ENCODE measurements around the gene RASGEF1B.
"Not testable (repeated sequence)": the region's sequence is repeated elsewhere in the genome, so short reads cannot be mapped to it uniquely, and the experiment has no call there.

The RASGEF1B gene

GRCh38 chr4:81502564-81502963, 30.9 kb upstream of the RASGEF1B start:
- intact Hi-C loops (cut with DNase I) = no loop called here
- no peak for DNase-seq

DNA sequence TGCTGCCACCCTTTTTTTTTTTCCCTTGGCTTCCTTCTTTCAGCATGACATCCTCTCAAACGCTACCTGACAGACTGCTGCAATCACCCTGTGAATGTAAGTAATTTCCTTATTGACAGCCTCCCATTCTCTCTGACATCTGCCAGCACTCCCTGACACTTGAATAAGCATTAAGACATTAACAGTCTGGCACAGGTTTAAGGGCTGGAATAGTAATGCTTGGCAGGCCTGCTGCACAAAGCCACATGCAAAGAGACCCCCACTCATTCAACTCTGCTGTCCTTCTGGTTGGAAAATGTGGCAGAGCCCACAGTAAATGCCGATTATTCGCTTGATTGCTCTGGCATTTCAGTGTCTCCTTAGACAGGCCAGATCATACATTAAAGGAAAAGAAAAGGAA, 28.1 kb upstream of the RASGEF1B start:
- no peak for DNase-seq
- intact Hi-C loops (cut with DNase I) = no loop called here

GRCh38 chr4:81498551-81499099, 26.9 kb upstream of the RASGEF1B start:
- intact Hi-C loops (cut with DNase I) = no loop called here
- DNase-seq = no peak

- DNase-seq = no peak
- intact Hi-C loops (cut with DNase I) = no loop called here
Observed at GRCh38 chr4:81498046-81498445, 26.3 kb upstream of the RASGEF1B start.

DNA sequence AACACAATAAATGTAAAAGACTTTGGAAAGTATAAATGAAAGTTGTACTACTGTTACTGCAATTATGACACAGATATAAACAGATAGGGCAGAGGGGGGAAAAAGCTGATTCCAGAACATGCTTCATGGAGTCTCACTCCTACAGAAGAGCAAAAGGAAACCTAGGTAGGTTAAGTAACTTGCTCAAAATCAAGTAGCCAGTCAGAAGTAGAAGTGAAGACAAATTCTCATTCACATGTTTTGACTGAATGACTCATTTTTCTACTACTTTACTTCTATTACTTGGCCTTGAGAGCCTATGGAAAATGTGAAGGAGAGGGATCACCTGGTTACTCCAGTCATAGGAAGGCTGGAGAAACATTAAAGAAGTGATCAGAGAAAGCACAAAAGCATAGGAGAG, 23.6 kb upstream of the RASGEF1B start:
- DNase-seq = no peak
- intact Hi-C loops (cut with DNase I) = no loop called here

DNA sequence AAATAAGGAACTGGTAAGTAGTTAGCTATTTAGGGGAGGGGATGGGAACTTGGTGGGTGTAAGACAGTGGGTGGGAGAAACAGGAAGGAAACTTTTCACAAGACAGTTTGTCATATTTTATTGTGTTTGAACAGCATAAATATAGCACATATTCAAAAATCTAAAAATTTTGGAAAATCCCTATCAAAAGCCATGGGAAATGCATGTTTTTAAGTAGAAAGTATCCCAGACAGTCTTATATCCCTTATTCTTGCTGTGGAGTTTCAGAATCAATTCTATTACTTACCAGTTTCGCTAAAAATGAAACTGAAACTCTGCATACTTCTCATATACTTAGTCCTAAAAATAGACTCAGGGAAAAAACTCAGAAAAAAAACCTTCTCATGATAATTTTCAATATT, 22.3 kb upstream of the RASGEF1B start:
- intact Hi-C loops (cut with DNase I) = no loop called here

GRCh38 chr4:81492606-81493230, 21.0 kb upstream of the RASGEF1B start:
- intact Hi-C loops (cut with DNase I) = no loop called here
- no peak for DNase-seq

More for the DNA sequence above, 22.3 kb upstream of the RASGEF1B start:
- DNase-seq = no peak

DNA sequence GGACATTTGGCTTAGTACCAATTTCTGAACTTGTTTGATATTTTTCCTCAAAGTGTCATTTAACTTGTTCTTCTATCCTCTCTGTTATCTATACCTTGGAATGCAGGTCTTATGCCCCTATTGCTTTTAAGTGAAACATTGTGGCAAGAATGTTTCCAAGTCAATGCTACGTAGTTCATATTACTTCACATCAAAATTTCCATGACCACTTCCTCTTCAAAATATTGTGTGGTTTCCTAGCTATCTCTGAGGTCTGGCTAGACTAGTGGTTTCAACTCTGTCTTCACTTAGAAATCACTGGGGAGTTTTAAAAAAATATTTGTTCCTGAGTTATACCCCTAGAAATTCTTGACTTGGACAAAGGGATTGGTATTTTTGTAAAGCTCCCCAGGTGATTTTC, 20.2 kb upstream of the RASGEF1B start:
- intact Hi-C loops (cut with DNase I) = no loop called here
- no peak for DNase-seq

- DNase-seq = no peak
- intact Hi-C loops (cut with DNase I) = no loop called here
Observed at GRCh38 chr4:81490403-81491160, 18.9 kb upstream of the RASGEF1B start.

GRCh38 chr4:81486502-81486901, 14.8 kb upstream of the RASGEF1B start:
- no peak for DNase-seq
- intact Hi-C loops (cut with DNase I) = no loop called here

- intact Hi-C loops (cut with DNase I) = no loop called here
- DNase-seq = no peak
Observed at GRCh38 chr4:81485310-81485980, 13.7 kb upstream of the RASGEF1B start.

GRCh38 chr4:81482326-81482725, 10.6 kb upstream of the RASGEF1B start:
- DNase-seq = no peak
- intact Hi-C loops (cut with DNase I) = no loop called here

- no peak for DNase-seq
- intact Hi-C loops (cut with DNase I) = no loop called here
Observed at GRCh38 chr4:81481151-81481550, 9.4 kb upstream of the RASGEF1B start.

GRCh38 chr4:81479573-81479972, 7.9 kb upstream of the RASGEF1B start:
- DNase-seq = not testable (repeated sequence)
- intact Hi-C loops (cut with DNase I) = loop anchor here (10.0 kb wide), 1 partner anchor 45 kb away; no protein-coding TSS in a partner anchor

DNA sequence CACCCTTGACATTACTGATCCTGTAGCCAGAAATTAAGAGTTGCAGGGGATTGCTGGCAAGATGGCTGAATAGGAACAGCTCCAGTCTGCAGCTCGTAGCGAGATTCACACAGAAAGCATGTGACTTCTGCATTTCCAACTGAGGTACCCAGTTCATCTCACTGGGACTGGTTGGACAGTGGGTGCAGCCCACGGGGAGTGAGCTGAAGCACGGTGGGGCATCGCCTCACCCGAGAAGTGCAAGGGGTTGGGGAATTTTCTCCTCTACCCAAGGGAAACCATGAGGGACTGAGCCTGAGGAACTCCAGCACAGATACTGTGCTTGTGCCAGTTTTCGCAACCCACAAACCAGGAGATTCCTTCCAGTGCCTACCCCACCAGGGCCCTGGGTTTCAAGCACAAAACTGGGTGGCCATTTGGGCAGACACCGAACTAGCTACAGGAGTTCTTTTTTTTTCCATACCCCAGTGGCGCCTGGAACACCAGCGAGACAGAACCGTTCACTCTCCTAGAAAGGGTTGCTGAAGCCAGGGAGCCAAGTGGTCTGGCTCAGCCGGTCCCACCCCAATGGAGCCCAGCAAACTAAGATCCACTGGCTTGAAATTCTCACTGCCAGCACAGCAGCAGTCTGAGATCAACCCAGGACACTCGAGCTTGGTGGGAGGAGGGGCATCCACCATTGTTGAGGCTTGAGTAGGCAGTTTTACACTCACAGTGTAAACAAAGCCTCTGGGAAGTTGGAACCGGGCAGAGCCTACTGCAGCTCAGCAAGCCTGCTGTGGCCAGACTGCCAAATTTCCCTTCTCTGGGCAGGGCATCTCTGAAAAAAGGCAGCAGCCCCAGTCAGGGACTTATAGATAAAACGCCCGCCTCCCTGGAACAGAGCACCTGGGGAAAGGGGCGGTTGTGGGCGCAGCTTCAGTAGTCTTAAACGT, 1.9 kb upstream of the RASGEF1B start:
- peak in 1 of 42 donors; percentile 16 for DNase-seq
- intact Hi-C loops (cut with DNase I) = loop anchor here (10.0 kb wide), 1 partner anchor 51 kb away; no protein-coding TSS in a partner anchor

- intact Hi-C loops (cut with DNase I) = loop anchor here (10.0 kb wide), 1 partner anchor 52 kb away; no protein-coding TSS in a partner anchor
- DNase-seq = peak in 30 of 42 donors; percentile 27 to 70 (median 53)
Observed at GRCh38 chr4:81472281-81473182, 825 bp upstream of the RASGEF1B start.

DNA sequence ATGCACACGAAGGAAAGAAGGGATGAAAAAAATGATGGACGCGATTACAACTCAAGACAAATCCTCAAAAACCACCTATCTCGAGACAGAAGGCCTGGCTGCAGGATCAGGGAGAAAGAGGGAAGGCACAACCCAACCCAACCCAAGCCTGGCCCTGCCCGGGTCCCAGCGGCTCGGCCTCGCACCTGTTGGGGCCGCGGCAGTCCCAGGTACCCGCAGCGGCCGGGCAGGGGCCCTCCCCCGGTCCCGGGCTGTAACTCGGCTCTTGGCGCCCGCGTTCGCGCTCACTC, 464 bp downstream of the RASGEF1B start:
- peak in 1 of 42 donors; percentile 43 for DNase-seq
- intact Hi-C loops (cut with DNase I) = loop anchor here (10.0 kb wide), 1 partner anchor 54 kb away; no protein-coding TSS in a partner anchor

Measured in head of caudate nucleus (tissue), 42 donors.